ENCODE data around the gene NYAP2.

The NYAP2 gene

DNA sequence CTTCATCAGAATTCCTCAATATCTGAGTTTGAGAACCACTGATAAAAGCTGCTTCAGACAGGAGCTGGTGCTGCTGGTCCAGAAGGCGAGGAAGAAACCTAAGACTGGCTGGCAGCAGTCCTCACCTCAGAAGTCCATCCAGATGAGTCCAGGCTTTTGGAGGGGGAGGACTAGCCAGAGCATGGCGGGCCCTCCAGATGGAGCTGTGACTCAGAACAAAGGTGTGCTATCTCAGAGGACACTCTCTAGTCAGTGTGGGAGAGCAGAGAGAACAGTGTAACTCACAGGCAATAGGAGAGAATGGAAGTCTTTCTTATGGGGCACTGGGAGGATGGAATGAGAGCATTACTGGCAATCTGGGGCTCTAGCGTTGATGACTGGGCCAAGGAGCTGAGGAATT lies 191.4 kb downstream of the NYAP2 start:
- H3K36me3 ChIP-seq (ENCODE audit: insufficient read depth, low read length): no peaks in the 10 kb centered on the region
- H3K4me1 ChIP-seq (ENCODE audit: insufficient read depth, low read length, severe bottlenecking): no peaks in the 10 kb centered on the region

DNA sequence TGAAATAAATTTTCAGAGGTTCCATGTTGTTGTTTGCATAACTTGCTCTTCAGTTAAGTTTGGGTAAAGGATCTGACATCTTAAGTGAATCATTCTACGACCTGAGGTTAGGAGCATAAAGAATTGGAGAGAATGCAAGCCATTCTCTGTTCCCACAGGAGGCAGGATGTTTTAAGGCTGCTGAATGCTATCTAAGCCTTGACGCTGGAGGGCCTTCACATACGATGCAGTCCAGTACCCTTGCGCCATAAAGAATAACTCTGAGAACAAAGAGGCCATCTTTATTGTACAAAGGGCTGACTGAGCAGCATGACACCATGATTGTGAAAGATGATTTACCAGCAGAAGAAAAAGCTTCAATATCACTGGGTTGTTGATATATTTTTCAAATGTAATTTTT lies 198.4 kb downstream of the NYAP2 start:
- Histone ChIP-seq H3K9me3 (ENCODE audit: low read length) (no peaks in the 10 kb centered on the region), H3K4me2 (ENCODE audit: low read length) (no peak overlapping the region), H3K27me3 (ENCODE audit: insufficient read depth, low read length) (no peaks in the 10 kb centered on the region), H2AFZ (ENCODE audit: low read length) (no peak overlapping the region), H3K9me2 (ENCODE audit: low read depth, low read length) (no peaks in the 10 kb centered on the region), H4K20me1 (ENCODE audit: insufficient read depth, low read length) (no peaks in the 10 kb centered on the region), H3K4me1 (ENCODE audit: insufficient read depth, low read length, severe bottlenecking) (no peaks in the 10 kb centered on the region), H3F3A (ENCODE audit: insufficient read depth, low read length) (no peaks in the 10 kb centered on the region), H3K9ac (ENCODE audit: low read length) (no peak overlapping the region), H3K79me2 (ENCODE audit: insufficient read depth, low read length) (no peaks in the 10 kb centered on the region), H3K36me3 (ENCODE audit: insufficient read depth, low read length) (no peaks in the 10 kb centered on the region), H3K27ac (ENCODE audit: low read depth, low read length, poor library complexity, severe bottlenecking) (no peak overlapping the region), H3K4me3 (ENCODE audit: low read depth, low read length, poor library complexity, severe bottlenecking) (no peak overlapping the region)
- TF ChIP-seq EZH2 (IDR thresholded peaks at IDR 0.05; ENCODE audit: borderline replicate concordance, low read length): no peak
- TF ChIP-seq, protein P1, sequence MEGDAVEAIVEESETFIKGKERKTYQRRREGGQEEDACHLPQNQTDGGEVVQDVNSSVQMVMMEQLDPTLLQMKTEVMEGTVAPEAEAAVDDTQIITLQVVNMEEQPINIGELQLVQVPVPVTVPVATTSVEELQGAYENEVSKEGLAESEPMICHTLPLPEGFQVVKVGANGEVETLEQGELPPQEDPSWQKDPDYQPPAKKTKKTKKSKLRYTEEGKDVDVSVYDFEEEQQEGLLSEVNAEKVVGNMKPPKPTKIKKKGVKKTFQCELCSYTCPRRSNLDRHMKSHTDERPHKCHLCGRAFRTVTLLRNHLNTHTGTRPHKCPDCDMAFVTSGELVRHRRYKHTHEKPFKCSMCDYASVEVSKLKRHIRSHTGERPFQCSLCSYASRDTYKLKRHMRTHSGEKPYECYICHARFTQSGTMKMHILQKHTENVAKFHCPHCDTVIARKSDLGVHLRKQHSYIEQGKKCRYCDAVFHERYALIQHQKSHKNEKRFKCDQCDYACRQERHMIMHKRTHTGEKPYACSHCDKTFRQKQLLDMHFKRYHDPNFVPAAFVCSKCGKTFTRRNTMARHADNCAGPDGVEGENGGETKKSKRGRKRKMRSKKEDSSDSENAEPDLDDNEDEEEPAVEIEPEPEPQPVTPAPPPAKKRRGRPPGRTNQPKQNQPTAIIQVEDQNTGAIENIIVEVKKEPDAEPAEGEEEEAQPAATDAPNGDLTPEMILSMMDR (IDR thresholded peaks at IDR 0.05; ENCODE audit: low read length): no peak

More for the DNA sequence above, 191.4 kb downstream of the NYAP2 start:
- no peaks in the 10 kb centered on the region for H4K20me1 ChIP-seq (ENCODE audit: insufficient read depth, low read length)
- H3K27me3 ChIP-seq (ENCODE audit: insufficient read depth, low read length): no peaks in the 10 kb centered on the region
- H2AFZ ChIP-seq (ENCODE audit: low read length): no peak overlapping the region
- H3F3A ChIP-seq (ENCODE audit: insufficient read depth, low read length): no peaks in the 10 kb centered on the region
- H3K9ac ChIP-seq (ENCODE audit: low read length): no peak overlapping the region
- no peaks in the 10 kb centered on the region for H3K9me3 ChIP-seq (ENCODE audit: low read length)
- no peaks in the 10 kb centered on the region for H3K9me2 ChIP-seq (ENCODE audit: low read depth, low read length)
- TF ChIP-seq, protein P1 (IDR thresholded peaks at IDR 0.05; ENCODE audit: low read length): no peak
- TF ChIP-seq EZH2 (IDR thresholded peaks at IDR 0.05; ENCODE audit: borderline replicate concordance, low read length): no peak
- H3K4me2 ChIP-seq (ENCODE audit: low read length): no peak overlapping the region
- H3K4me3 ChIP-seq (ENCODE audit: low read depth, low read length, poor library complexity, severe bottlenecking): no peak overlapping the region
- H3K79me2 ChIP-seq (ENCODE audit: insufficient read depth, low read length): no peaks in the 10 kb centered on the region
- no peak overlapping the region for H3K27ac ChIP-seq (ENCODE audit: low read depth, low read length, poor library complexity, severe bottlenecking)

DNA sequence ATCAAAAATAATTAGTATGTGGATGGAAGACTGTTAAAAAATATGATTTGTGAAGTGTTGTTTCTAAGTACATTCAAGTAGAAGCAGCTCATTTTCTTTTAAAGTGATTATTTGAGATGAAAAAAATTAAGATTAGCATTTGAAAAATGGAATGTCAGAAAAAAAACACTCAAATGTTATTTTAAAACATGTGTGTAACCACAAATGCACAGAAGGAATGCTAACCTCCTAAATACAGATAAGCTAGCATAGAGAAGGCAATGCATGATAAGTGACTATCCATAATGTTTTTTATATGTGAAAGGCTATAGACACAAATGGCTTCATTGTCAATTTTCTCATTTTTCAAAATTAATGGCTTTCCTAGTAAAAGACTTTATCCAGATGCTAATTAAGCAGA lies 198.9 kb downstream of the NYAP2 start:
- no peak overlapping the region for H2AFZ ChIP-seq (ENCODE audit: low read length)
- H3K4me2 ChIP-seq (ENCODE audit: low read length): no peak overlapping the region
- H3K4me1 ChIP-seq (ENCODE audit: insufficient read depth, low read length, severe bottlenecking): no peaks in the 10 kb centered on the region
- no peak overlapping the region for H3K4me3 ChIP-seq (ENCODE audit: low read depth, low read length, poor library complexity, severe bottlenecking)
- no peaks in the 10 kb centered on the region for H3K27me3 ChIP-seq (ENCODE audit: insufficient read depth, low read length)
- H3F3A ChIP-seq (ENCODE audit: insufficient read depth, low read length): no peaks in the 10 kb centered on the region
- H3K9me3 ChIP-seq (ENCODE audit: low read length): no peaks in the 10 kb centered on the region
- TF ChIP-seq, protein P1 (IDR thresholded peaks at IDR 0.05; ENCODE audit: low read length): no peak
- no peak for TF ChIP-seq EZH2 (IDR thresholded peaks at IDR 0.05; ENCODE audit: borderline replicate concordance, low read length)
- no peak overlapping the region for H3K27ac ChIP-seq (ENCODE audit: low read depth, low read length, poor library complexity, severe bottlenecking)
- H3K9me2 ChIP-seq (ENCODE audit: low read depth, low read length): no peaks in the 10 kb centered on the region
- no peaks in the 10 kb centered on the region for H3K79me2 ChIP-seq (ENCODE audit: insufficient read depth, low read length)
- no peak overlapping the region for H3K9ac ChIP-seq (ENCODE audit: low read length)
- H4K20me1 ChIP-seq (ENCODE audit: insufficient read depth, low read length): no peaks in the 10 kb centered on the region
- no peaks in the 10 kb centered on the region for H3K36me3 ChIP-seq (ENCODE audit: insufficient read depth, low read length)
